Fibroblast of villous mesenchyme (primary cell): ENCODE measurements around the gene CCDC170. TPM values are rescaled to one million over a fixed set of nuclear protein-coding genes. Genes with fewer than 3 reads are reported as not detected.
"Not testable (repeated sequence)": the region's sequence is repeated elsewhere in the genome, so short reads cannot be mapped to it uniquely, and the experiment has no call there.

Experiments used
- DNase-seq: peaks from one replicate; pipeline ENCODE4 v3.0.0-alpha.2; 2010; ENCODE audit warnings: low read depth
- H3K4me3 ChIP-seq: 2 replicates; pipeline ENCODE4 v1.5.1; 2011; ENCODE audit warnings: low read depth, mild to moderate bottlenecking, low read length
- CTCF ChIP-seq: IDR thresholded peaks from 2 replicates; pipeline ENCODE4 v1.5.1; 2012; ENCODE audit warnings: low read depth, mild to moderate bottlenecking, low read length; ENCODE audit not compliant: insufficient read depth
- total RNA-seq: library from RNA; depleted of rRNA; stranded (reverse); fragments of >200 nt; gene quantifications from 2 replicates; pipeline ENCODE4 v1.2.3, GENCODE V29; 2012

CCDC170 gene
- total RNA-seq, 1 donor: 3.9 TPM

GRCh38 chr6:151539506-151540268 lies 45.9 kb downstream of the CCDC170 start:
- peak; percentile 76 for DNase-seq
- no peak for TF ChIP-seq CTCF
- H3K4me3 ChIP-seq: no peak overlapping the region

- H3K4me3 ChIP-seq: no peak overlapping the region
- TF ChIP-seq CTCF: no peak
- DNase-seq: no peak
Measured at GRCh38 chr6:151544453-151544852, 50.6 kb downstream of the CCDC170 start.

- not testable (repeated sequence) for H3K4me3 ChIP-seq, DNase-seq
Measured at GRCh38 chr6:151544884-151545283, 51.1 kb downstream of the CCDC170 start.

GRCh38 chr6:151546941-151547659 lies 53.3 kb downstream of the CCDC170 start:
- peak; percentile 13 for TF ChIP-seq CTCF
- no peak overlapping the region for H3K4me3 ChIP-seq
- no peak for DNase-seq

GRCh38 chr6:151548201-151548600 lies 54.4 kb downstream of the CCDC170 start:
- no peak for DNase-seq
- TF ChIP-seq CTCF: no peak
- H3K4me3 ChIP-seq: no peak overlapping the region

GRCh38 chr6:151549790-151550189 lies 56.0 kb downstream of the CCDC170 start:
- no peak for DNase-seq
- TF ChIP-seq CTCF: no peak
- no peak overlapping the region for H3K4me3 ChIP-seq

GRCh38 chr6:151550618-151551017 lies 56.8 kb downstream of the CCDC170 start:
- DNase-seq: no peak
- TF ChIP-seq CTCF: no peak
- no peak overlapping the region for H3K4me3 ChIP-seq
